GM19372 (cell line): ENCODE data around the gene SLC7A6.
"Not testable (repeated sequence)": the region's sequence is repeated elsewhere in the genome, so short reads cannot be mapped to it uniquely, and the experiment has no call there.

ENCODE experiments used
- ATAC-seq: cut with Tn5 transposase; IDR thresholded peaks from one replicate; pipeline ENCODE4 v1.9.1; 2021; ENCODE audit warnings: mild to moderate bottlenecking, low read depth, moderate library complexity; ENCODE audit not compliant: unreplicated experiment

The SLC7A6 gene

DNA sequence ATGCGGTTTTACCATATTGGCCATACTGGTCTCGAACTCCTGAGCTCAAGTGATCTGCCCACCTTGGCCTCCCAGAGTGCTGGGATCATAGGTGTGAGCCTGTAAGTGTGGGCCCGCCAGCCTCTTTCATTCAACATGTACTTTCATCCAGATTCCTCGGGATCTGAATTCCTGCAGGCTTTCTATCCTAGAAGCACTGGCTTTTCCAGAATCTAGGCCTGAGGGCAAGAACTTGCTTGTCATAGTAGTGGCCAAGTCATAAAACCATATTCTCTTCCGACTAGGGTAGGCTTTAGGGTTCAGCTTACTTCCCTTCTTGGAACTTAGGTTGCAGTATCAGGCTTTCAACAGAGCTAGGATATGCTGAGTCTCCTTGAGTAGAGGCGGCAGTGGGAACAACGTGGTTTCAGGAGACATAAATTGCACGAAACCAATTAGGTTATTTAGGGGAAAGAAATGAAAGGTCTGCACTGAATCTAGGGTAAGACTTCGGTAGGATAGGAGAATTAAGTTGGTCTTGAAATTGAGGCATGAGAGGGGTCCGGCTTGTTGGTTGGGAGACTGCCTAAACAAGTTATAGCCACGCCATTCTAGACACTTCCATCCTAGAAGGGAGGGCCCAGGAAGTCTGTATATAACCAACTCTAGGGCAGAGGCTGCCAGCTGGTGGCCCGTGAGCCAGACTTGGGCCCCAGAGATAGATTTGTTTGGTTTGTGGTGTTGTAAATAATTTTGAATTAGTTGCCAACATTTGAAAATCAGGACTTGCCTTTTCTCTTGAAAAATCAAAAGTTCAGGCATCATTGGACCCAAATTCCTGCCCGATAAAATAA is 15.6 kb downstream of the SLC7A6 start:
- ATAC-seq, result no peak

DNA sequence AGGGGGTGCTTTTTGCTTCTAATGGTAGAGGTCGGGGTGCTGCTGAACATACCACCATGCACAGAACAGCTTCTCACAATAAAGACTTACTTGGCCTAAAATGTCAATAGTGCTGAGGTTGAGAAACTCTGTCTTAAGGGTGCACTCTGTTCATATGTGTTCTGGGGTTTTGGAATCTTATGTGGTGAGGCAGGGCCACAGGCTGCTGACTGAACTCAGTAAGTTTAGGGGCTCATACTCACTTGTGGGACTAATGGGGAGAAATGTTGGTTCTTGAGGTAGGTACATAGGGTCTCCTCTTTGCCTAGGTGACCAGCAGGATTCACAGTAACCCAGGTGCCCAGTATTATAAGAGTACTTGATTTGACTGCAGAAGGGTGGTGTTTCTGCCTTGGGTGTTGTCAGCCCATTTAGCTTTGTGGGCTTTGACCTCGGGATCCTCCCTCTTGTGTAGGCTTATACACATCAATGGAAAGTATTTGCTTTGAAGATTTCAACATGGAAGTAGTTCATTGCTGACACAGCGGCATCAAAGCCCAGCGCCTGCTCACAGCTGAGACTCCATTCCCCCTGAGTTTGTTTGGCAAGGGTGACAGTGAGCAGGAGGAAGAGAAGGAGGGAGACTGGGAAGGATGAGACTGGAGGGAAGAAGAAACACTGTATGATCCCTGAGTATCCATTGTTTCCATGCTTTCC is 17.2 kb downstream of the SLC7A6 start:
- ATAC-seq, result no peak

DNA sequence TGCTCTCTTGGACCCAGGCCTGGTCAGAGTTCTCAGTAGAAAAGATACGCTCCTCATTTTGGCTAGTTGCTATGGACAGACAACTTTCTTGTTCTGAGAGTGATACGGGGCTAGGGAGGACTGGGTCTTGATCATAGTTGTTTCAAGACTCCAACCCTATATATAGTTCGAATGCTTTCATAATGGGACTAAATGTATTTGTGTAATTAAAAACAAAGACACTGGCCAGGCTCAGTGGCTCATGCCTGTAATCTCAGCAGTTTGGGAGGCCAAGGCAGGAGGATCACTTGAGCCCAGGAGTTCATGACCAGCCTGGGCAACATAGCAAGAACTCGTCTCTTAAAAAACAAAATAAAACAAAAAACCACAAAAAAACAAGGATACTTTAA is 17.7 kb downstream of the SLC7A6 start:
- no peak for ATAC-seq

DNA sequence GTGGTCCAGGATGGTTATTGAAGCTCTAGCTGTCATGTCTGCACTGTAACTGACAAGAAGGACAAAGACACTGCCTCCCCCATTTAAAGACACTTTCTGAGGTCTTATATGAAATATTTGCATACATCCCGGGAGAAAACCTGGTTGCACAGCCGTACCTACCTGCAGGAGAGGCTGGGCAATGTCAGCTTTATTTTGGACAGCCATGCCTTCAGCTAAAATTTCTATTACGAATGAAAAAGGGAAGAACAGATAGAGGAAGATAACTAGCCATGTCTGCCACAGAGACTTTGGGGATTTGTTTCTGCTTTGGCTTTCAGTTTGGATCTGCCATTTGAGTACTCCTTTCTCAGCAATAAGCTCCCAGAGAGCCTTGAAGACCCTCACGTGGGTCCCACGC is 19.0 kb downstream of the SLC7A6 start:
- ATAC-seq, result no peak

DNA sequence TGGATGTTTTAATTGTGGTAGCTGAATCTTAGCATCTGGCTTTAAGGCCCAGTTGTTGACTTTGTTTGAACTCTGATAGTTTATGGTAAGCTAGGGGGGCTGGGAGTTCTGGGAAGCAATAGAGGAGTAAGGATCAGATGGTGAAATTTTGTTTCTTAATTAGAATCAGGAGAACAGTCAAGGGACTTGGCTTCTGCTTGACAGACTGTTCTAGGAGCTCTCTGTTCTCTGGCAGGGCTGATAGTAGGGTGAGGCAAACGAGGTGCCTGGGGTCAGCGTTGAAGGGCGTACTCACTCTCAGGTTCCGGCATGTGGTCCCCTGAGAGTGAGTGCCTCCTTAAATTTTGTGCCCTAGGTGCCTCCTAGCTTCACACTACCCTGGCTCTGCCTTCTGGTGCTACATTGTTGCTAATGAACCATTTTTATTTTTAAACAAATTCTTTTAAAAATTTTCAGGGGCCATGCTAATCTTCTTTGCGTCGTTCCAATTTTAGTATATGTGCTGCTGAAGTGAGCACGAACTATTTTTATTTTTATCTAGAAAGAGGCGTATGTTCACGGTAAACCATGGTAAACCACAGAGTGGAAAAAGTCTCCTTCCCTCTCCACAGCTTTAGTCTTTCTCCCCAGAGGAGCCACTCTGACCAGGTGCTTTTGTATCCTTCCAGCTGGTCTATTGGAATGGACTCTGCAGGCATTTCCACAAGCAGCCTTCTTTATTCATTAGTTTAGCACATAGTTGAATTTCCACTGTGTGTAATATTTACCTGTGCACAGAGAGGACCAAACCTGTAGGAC is 19.7 kb downstream of the SLC7A6 start:
- ATAC-seq, result no peak

DNA sequence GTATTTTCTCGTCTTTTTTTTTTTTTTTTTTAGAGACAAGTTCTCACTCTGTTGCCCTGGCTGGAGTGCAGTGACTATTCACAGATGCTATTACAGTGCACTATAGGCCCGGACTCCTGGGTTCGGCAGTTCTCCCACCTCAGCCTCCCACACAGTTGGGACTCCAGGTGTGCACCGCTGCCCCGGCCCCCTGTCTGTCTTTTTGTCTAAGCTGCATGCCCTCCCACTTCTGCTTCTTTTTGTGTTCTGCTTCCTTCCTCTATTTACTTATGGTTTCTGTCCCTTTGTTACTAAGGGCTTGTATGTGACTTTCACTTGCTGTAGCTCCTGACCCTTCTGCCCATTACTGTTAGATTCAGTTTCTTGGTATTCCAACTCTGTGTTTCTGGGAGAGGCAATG is 20.5 kb downstream of the SLC7A6 start:
- ATAC-seq, result peak; percentile 53

DNA sequence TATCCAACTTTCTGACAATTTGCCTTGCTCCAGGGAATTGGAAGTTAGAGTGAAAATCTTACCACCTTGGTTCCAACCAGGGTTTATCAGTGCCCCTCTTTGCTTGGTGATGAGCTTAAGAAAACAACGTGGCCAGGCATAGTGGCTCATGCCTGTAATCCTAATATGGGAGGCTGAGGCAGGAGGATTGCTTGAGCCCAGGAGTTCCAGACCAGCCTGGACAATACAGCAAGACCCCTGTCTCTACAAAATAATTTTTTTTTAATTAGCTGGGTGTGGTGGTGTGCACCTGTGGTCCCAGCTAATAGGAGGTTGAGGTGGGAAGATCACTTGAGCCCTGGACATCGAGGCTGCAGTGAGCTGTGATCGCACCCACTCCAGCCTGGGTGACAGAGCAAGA is 21.4 kb downstream of the SLC7A6 start:
- no peak for ATAC-seq

DNA sequence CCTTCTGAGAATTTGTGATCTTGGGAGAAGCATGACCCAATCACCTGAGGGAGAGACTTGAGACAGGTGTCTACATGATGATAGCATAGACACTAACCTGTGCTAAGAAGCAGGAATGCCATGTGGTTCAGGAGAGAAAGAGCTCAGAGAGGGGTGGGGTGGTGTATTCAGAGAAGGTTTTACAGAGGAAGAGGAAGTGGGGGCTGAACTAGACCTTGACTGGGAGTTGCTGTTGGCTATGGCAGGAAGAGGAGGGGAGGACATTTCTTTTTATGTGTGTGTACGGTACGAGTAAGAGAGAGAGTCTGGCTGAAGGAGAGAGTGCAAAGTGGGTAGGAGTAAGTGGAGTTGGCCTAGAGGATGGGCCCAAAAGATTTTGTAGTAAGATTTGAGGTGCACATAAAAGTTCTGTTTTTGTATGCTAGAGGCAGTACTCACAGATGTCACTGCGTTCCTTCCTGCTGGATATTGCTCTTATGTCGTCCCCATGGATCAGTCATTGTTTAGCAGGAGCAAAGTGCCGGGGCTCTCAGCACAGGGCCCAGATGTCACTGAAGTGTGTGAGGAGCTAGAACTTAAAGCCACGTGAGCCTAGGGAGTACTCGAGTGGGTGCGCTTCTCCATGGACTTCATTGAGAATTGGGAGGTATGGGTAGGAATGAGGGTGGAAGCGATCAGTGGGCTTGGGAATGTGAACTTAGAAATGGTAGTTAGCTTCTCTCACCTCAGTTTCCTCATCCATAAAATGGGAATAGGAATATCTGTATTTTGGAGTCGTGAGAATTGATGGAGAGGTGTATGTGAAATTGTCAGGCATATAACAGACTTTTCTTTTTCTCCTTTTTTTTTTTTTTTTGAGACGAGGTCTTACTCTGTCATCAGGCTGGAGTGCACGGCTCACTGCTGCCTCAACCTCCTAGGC is 22.1 kb downstream of the SLC7A6 start:
- no peak for ATAC-seq

DNA sequence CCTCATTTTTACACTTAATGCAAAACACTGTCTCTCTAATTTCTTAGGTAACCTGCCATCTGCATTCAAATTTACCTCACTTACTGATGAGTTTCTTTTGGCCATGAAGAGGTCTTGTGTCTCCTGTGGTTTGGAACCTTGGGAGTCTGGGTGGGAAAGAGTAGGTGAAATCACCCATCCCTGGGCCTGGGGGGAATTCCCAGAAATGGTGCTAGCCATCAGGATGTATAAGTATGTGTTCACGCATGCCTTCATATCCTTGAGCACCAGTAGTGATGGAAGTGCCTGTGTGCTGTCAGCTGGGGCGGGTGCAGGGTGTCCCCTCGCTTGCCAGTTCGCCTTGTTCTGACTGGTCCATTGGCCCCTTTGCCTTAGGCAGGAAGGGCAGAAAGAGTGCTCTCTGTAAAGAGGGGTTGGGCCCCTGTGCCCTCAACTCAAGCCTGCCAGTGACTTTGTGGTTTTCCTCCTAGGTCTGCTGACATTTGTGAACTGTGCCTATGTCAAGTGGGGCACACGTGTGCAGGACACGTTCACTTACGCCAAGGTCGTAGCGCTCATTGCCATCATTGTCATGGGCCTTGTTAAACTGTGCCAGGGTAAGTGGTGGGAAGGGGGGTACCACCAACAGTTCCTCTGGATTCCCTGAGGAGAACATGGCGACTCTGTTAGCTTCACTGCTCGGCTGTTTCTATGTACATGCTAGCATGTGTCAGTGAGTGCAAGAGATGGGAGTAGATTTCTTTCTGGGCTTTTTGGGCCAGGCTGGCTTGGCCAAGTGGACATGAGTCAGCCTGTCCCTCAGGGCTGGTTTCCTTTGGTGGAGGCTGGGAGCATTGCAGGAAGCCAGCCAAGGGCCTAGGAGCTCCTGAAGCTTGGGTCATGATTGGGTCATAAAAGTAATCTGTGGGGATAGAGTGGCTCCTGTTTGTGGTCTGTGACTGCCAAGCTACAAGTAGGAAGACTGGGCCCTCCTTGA is 23.2 kb downstream of the SLC7A6 start:
- no peak for ATAC-seq

DNA sequence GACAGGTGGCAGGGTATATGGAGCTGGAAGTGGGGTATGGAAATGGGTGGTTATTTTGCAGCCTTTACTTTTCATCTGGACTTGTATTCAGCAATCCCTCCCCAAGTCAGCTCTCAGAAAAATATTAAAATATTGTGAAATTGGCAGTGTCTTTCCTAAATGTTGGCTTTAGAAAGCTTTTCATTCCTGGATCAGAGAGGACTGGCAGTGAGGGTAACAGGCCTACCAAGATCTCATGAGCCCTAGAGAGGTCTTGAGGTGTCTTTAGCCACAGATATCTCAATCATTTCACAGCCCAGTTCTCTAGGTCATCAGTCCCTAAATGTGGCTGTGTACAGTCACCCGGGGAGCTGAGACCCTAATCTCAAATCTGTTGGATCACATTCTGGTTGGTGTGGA is 23.9 kb downstream of the SLC7A6 start:
- ATAC-seq, result no peak

DNA sequence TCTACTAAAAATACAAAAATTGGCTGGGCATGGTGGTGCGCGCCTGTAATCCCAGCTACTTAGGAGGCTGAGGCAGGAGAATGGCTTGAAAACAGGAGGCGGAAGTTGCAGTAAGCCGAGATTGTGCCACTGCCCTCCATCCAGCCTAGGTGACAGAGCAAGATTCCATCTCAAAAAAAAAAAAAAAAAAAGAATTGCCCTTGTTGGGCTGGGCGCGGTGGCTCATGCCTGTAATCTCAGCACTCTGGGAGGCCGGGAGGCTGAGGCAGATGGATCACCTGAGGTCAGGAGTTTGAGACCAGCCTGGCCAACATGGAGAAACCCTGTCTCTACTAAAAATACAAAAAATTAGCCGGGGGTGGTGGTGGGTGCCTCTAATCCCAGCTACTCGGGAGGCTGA is 24.5 kb downstream of the SLC7A6 start:
- ATAC-seq, result not testable (repeated sequence)

DNA sequence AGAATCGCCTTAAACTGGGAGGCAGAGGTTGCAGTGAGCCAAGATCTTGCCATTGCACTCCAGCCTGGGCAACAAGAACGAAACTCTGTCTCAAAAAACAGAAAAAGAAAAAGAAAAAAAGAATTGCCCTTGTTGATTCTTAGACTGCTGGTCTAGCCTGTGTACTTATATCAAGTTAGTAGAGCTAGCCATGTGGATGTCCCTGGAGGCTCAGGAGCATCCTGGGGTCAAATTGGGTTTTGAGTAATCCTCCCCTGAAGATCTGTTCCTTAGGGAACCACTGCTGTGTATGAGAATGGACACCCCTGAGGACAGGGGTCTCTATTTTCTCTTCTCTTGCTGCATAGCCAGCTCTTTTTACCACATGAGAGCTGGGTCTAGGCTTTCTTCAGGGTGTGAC is 24.9 kb downstream of the SLC7A6 start:
- no peak for ATAC-seq

DNA sequence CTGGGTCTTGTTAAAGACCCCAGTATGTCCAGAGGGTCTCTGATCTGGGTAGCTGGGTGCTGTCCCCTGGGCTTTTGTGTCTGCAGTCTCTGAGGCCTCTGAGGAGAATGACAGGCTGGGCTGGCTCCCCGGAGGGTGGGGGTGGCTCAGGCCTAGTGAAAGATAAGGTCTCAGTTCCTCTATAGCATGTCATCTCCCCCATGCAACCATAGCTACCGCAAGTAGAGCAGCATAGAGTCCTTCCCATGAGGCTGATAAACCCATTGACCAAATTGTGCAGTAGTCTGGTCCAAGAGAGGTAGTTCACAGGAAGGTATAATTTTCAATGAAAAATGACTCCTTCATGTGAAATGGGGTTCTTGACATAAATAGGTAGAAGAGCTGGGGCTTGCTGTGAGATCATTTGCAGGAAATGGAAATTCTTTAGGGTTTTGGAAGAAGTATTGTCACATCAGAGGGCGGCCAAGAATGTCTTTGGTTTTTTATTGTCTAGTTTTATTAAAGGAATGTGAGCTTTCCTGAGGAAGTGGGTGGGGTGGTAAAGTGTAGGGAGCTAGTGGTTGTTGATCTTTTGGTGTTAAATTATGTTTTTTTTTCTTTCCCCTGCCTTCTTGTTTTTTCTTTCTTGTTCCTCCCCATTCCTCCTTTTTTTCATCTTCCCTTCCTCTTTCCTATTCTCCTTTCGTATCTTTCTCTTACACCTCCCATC is 25.4 kb downstream of the SLC7A6 start:
- ATAC-seq, result peak; percentile 84

DNA sequence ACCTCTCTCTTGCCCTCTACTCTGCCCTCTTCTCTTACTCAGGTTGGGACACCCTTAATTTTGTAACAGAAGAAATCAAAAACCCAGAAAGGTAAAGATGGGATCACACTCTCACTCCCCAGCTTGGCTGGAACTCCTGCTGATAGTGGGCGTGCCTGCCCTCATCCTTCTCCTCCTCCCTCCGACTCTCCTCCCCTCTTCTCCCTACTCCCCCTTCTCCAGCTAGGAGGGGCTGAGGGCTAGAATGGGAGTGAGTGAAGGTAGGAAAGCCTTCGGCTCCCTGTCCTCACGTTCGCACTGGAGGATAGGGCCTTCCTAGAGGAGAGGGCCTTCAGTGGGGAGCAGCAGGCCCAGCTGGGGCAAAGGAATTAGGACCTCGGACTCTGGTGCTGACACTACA is 26.1 kb downstream of the SLC7A6 start:
- ATAC-seq, result no peak

DNA sequence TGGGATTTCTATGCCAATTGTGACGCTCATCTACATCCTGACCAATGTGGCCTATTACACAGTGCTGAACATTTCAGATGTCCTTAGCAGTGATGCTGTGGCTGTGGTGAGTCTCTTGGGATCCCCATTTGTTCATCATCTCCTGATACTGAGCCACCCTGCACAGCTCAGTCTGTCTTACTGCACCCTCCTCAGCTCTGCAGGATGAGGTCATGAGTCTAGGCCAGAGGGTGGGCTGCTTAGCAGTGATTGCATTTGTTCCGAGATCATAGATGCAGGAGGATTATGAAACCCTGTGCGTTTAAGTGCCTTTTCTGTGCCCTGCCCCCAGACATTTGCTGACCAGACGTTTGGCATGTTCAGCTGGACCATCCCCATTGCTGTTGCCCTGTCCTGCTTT is 26.9 kb downstream of the SLC7A6 start:
- no peak for ATAC-seq

DNA sequence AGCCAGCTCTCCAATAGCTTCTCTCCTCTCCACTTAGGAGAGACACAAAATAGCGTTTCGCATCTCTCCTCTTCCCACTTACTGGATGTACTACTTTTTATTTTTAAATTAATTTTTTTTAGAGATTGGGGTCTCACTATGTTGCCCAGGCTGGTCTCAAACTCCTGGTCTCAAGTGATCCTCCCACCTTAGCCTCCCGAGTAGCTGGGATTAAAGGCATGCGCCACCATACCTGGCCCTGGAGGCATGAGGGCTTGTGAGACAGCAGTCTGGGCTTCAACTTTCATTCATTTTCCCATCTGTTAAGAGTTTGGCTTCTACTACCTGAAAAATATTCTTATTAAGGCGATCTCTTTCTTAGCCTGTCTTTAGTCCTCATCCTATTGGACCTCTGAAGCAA is 28.1 kb downstream of the SLC7A6 start:
- no peak for ATAC-seq

DNA sequence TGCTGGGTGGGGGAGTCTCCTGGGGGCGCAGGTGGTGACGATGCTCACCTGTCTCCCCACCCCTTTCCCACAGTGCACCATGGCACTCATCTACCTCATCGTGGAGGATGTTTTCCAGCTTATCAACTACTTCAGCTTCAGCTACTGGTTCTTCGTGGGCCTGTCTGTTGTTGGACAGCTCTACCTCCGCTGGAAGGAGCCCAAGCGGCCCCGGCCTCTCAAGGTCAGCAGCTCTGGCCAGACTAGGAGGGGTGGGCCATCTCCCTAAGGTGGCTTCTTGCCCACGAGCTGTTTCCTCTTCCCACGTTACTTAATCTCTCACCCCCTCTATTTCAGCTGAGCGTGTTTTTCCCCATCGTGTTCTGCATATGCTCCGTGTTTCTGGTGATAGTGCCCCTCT is 32.0 kb downstream of the SLC7A6 start:
- ATAC-seq, result no peak

DNA sequence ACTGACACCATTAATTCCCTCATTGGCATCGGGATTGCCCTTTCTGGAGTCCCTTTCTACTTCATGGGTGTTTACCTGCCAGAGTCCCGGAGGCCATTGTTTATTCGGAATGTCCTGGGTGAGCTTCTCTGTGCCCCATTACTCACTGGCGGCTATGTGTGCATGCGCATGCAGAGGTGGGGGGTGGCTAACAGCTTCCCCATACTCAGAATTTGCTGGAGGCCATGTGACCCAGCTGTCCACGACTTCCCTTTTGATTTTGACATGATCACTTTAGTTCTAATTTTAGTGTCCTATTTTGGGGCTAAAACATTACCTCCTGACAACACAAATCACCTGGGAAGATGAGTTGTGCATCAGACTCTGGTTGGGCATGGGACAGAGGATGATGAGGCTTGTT is 32.4 kb downstream of the SLC7A6 start:
- ATAC-seq, result no peak

DNA sequence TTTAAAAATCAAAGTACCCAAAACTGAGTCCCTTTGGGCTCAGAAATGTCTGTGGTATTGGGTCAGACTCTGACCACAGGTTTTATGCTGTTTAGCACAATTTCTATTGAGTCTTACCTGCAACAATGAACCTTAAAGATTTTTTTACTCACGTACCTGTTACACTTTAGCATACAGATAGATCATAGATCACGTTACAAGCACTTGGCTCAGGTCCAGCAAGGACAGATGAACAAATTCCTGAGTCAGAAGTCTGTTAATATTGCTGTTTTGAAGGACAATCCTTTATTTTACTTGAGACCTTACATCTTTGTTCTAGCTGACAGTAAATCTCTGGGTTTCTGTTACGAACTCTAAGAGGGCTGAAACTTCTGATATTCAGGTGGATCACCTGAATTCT is 33.6 kb downstream of the SLC7A6 start:
- ATAC-seq, result no peak
